H1 (cell line): ENCODE results near the gene SLC22A25. TPM values are rescaled to one million over a fixed set of nuclear protein-coding genes. Genes with fewer than 3 reads are reported as not detected.

Source experiments
- CTCF ChIA-PET: fragments of 300-600 bp; sonication (Branson Sonifier 250); formaldehyde crosslinking; loops from one replicate; lab custom pipeline; 2021; ENCODE audit not compliant: partially characterized antibody; lab: Charles Lee
- POLR2A ChIA-PET: fragments of 300-600 bp; sonication (Branson Sonifier 250); formaldehyde crosslinking; loops from one replicate; lab custom pipeline; 2021; ENCODE audit warnings: inconsistent platforms; ENCODE audit not compliant: partially characterized antibody; lab: Charles Lee
- DNase-seq, 2 experiments: peaks; one replicate each; pipeline versions ENCODE4 v3.0.0 to v3.0.0-alpha.2; 2010 to 2022; ENCODE audit warnings: low spot score in 2 of 2, low read depth in 1 of 2, mixed read lengths in 1 of 2
- FAIRE-seq: peaks from 2 replicates; lab custom pipeline; 2011; peaks lifted over from hg19 to GRCh38; lab: Jason Lieb, UNC
- H2AFZ ChIP-seq: 2 replicates; pipeline ENCODE4 v1.8.1; 2012; ENCODE audit warnings: low read length, inconsistent platforms
- H2AK5ac ChIP-seq: 2 replicates; pipeline ENCODE4 v1.6.1; 2013; ENCODE audit warnings: low read depth, low read length
- H2BK120ac ChIP-seq: replicated peaks from 2 replicates; pipeline ENCODE3; 2013; ENCODE audit warnings: low read depth, low read length, inconsistent platforms
- H2BK12ac ChIP-seq: 2 replicates; pipeline ENCODE4 v1.6.1; 2013; ENCODE audit warnings: low read depth, low read length
- H2BK15ac ChIP-seq: 2 replicates; pipeline ENCODE4 v1.6.1; 2013; ENCODE audit warnings: low read length
- H2BK20ac ChIP-seq: 2 replicates; pipeline ENCODE4 v1.6.1; 2013; ENCODE audit warnings: low read length
- H2BK5ac ChIP-seq: 2 replicates; pipeline ENCODE4 v1.6.1; 2013; ENCODE audit warnings: low read depth, low read length
- H3K14ac ChIP-seq: 2 replicates; pipeline ENCODE4 v1.6.1; 2013; ENCODE audit warnings: inconsistent platforms; ENCODE audit not compliant: insufficient read length
- H3K18ac ChIP-seq: 2 replicates; pipeline ENCODE4 v1.6.1; 2013; ENCODE audit warnings: low read length; ENCODE audit errors: extremely low read depth
- H3K23ac ChIP-seq: 2 replicates; pipeline ENCODE4 v1.6.1; 2013; ENCODE audit warnings: inconsistent platforms; ENCODE audit not compliant: insufficient read length
- H3K23me2 ChIP-seq: 2 replicates; pipeline ENCODE4 v1.6.1; 2013; ENCODE audit warnings: low read depth, low read length
- H3K27ac ChIP-seq: 2 replicates; pipeline ENCODE4 v1.6.1; 2011; ENCODE audit warnings: low read depth, low read length, inconsistent platforms
- H3K27me3 ChIP-seq, 4 experiments: replicated peaks in 1 of 4; 1 replicate in 1 of 4; 2 replicates in 3 of 4; pipeline versions ENCODE4 v1.6.1 to v1.8.1; 2011 to 2013; ENCODE audit warnings: low read length in 3 of 4, mild to moderate bottlenecking in 3 of 4, inconsistent platforms in 2 of 4, mixed read lengths in 2 of 4, moderate library complexity in 1 of 4; ENCODE audit not compliant: control insufficient read depth in 3 of 4, insufficient read depth in 3 of 4; ENCODE audit errors: extremely low read depth in 1 of 4
- H3K36me3 ChIP-seq, 4 experiments: 2 replicates each; pipeline versions ENCODE4 v1.6.1 to v1.8.1; 2011 to 2013; ENCODE audit warnings: mild to moderate bottlenecking in 4 of 4, low read length in 3 of 4, moderate library complexity in 2 of 4, control low read depth in 1 of 4, inconsistent platforms in 1 of 4; ENCODE audit not compliant: insufficient read depth in 4 of 4, control insufficient read depth in 2 of 4
- H3K4ac ChIP-seq: replicated peaks from 2 replicates; pipeline ENCODE3; 2013; ENCODE audit warnings: low read length, low read depth, mixed read lengths, inconsistent platforms; ENCODE audit not compliant: insufficient read length
- H3K4me1 ChIP-seq, 4 experiments: replicated peaks in 1 of 4; 1 replicate in 1 of 4; 2 replicates in 3 of 4; pipeline versions ENCODE4 v1.6.1 to v1.8.1; 2011 to 2013; ENCODE audit warnings: low read length in 3 of 4, inconsistent platforms in 2 of 4, mixed read lengths in 1 of 4; ENCODE audit not compliant: insufficient read depth in 4 of 4, control insufficient read depth in 3 of 4
- H3K4me2 ChIP-seq, 2 experiments: 2 replicates each; pipeline versions ENCODE4 v1.6.1 to v1.8.1; 2011 to 2013; ENCODE audit warnings: low read depth in 2 of 2, low read length in 2 of 2, control low read depth in 1 of 2, inconsistent platforms in 1 of 2, mild to moderate bottlenecking in 1 of 2; ENCODE audit not compliant: insufficient read depth in 1 of 2
- H3K4me3 ChIP-seq, 4 experiments: fragments of 200-600, 300-600 bp in 1 of 4; sonication (generic), shearing (Covaris generic), sonication (Bioruptor Twin) in 1 of 4; 2 replicates each; pipeline versions ENCODE4 v1.5.1 to v1.8.1; 2011 to 2016; ENCODE audit warnings: low read length in 4 of 4, low read depth in 3 of 4, control low read depth in 2 of 4, inconsistent platforms in 2 of 4, mild to moderate bottlenecking in 2 of 4, mixed read lengths in 1 of 4, moderate library complexity in 1 of 4; ENCODE audit not compliant: insufficient read depth in 2 of 4; ENCODE audit errors: extremely low read depth in 1 of 4
- H3K56ac ChIP-seq: replicated peaks from 2 replicates; pipeline ENCODE3; 2013; ENCODE audit warnings: low read depth, mild to moderate bottlenecking, mixed read lengths, low read length, inconsistent platforms; ENCODE audit not compliant: insufficient read length
- H3K79me1 ChIP-seq: 2 replicates; pipeline ENCODE4 v1.6.1; 2013; ENCODE audit warnings: low read depth, low read length, control low read depth
- H3K79me2 ChIP-seq, 2 experiments: 2 replicates each; pipeline versions ENCODE4 v1.6.1 to v1.8.1; 2012 to 2013; ENCODE audit warnings: low read length in 2 of 2, mild to moderate bottlenecking in 2 of 2, inconsistent platforms in 1 of 2; ENCODE audit not compliant: insufficient read depth in 2 of 2, control insufficient read depth in 1 of 2
- H3K9ac ChIP-seq, 4 experiments: replicated peaks in 1 of 4; 1 replicate in 1 of 4; 2 replicates in 3 of 4; pipeline versions ENCODE4 v1.6.1 to v1.8.1; 2011 to 2013; ENCODE audit warnings: low read depth in 3 of 4, low read length in 3 of 4, control low read depth in 2 of 4, mild to moderate bottlenecking in 2 of 4, moderate library complexity in 2 of 4, inconsistent platforms in 1 of 4; ENCODE audit errors: extremely low read depth in 1 of 4
- H3K9me3 ChIP-seq, 2 experiments: 2 replicates each; pipeline versions ENCODE4 v1.6.1 to v1.8.1; 2012 to 2013; ENCODE audit warnings: mild to moderate bottlenecking in 2 of 2, moderate library complexity in 2 of 2, control low read depth in 1 of 2, inconsistent platforms in 1 of 2, low read depth in 1 of 2, low read length in 1 of 2, mixed read lengths in 1 of 2; ENCODE audit not compliant: insufficient read depth in 2 of 2
- H4K20me1 ChIP-seq, 2 experiments: replicated peaks in 1 of 2; 2 replicates each; pipeline versions ENCODE3 to v1.8.1; 2011 to 2013; ENCODE audit warnings: inconsistent platforms in 2 of 2, low read length in 2 of 2, mild to moderate bottlenecking in 1 of 2; ENCODE audit not compliant: insufficient read depth in 2 of 2, control insufficient read depth in 1 of 2
- H4K5ac ChIP-seq: 2 replicates; pipeline ENCODE4 v1.6.1; 2013; ENCODE audit warnings: low read length, low read depth, mixed read lengths, inconsistent platforms; ENCODE audit not compliant: insufficient read length
- H4K8ac ChIP-seq: 2 replicates; pipeline ENCODE4 v1.8.0; 2013; ENCODE audit warnings: mild to moderate bottlenecking, moderate library complexity, low read length, inconsistent platforms; ENCODE audit not compliant: insufficient read depth; ENCODE audit errors: extremely low read depth
- H4K91ac ChIP-seq: replicated peaks from 2 replicates; pipeline ENCODE3; 2013; ENCODE audit warnings: low read length, mixed read lengths, inconsistent platforms; ENCODE audit not compliant: insufficient read length
- ASH2L ChIP-seq: fragments of 200-600, 300-600 bp; sonication (generic); IDR thresholded peaks from one replicate; pipeline ENCODE4 v1.7.1; 2017; ENCODE audit warnings: low read length
- CBX5 ChIP-seq: fragments of 300-800, 300-1000 bp; sonication (generic); IDR thresholded peaks from 2 replicates; pipeline ENCODE4 v1.7.1; 2016; ENCODE audit warnings: antibody characterized with exemption, low read length, low read depth
- CEBPB ChIP-seq: IDR thresholded peaks from 2 replicates; pipeline ENCODE4 v1.6.1; 2012; ENCODE audit warnings: low read depth, low read length
- CREB1 ChIP-seq: IDR thresholded peaks from 2 replicates; pipeline ENCODE4 v1.6.1; 2012; ENCODE audit warnings: inconsistent platforms
- KDM5A ChIP-seq: fragments of 200-600 bp; IDR thresholded peaks from 2 replicates; pipeline ENCODE4 v1.7.1; 2012; ENCODE audit warnings: mild to moderate bottlenecking, low read length, inconsistent platforms, mixed read lengths
- NANOG ChIP-seq: IDR thresholded peaks from 2 replicates; pipeline ENCODE4 v1.6.1; 2011; ENCODE audit warnings: low read length, low read depth, mild to moderate bottlenecking, inconsistent platforms; ENCODE audit not compliant: insufficient read depth, poor library complexity, severe bottlenecking
- POLR2AphosphoS5 ChIP-seq: IDR thresholded peaks from 2 replicates; pipeline ENCODE4 v1.6.1; 2011; ENCODE audit warnings: low read depth, low read length
- RXRA ChIP-seq: IDR thresholded peaks from 2 replicates; pipeline ENCODE4 v1.6.1; 2011; ENCODE audit warnings: low read depth, mild to moderate bottlenecking, low read length, moderate library complexity; ENCODE audit not compliant: insufficient read depth
- SRF ChIP-seq: IDR thresholded peaks from 2 replicates; pipeline ENCODE4 v1.6.1; 2011; ENCODE audit warnings: mild to moderate bottlenecking, low read depth, low read length, moderate library complexity
- TAF7 ChIP-seq: optimal IDR thresholded peaks from 2 replicates; pipeline ENCODE3; 2011; ENCODE audit warnings: low read depth, mild to moderate bottlenecking, inconsistent platforms, low read length, moderate library complexity, borderline replicate concordance
- TBP ChIP-seq: IDR thresholded peaks from 2 replicates; pipeline ENCODE4 v1.6.1; 2011; ENCODE audit warnings: low read depth, low read length, improper control_type of control experiment
- TCF12 ChIP-seq: IDR thresholded peaks from 2 replicates; pipeline ENCODE4 v1.6.1; 2011; ENCODE audit warnings: low read depth, mild to moderate bottlenecking, low read length
- WGBS, 2 experiments: shearing (Covaris generic) in 1 of 2; methylation state at CpG; one replicate each; pipeline versions ENCODE4 v1.1.6 to v1.1.7; 2013 to 2015; ENCODE audit warnings: low lambda C conversion rate in 2 of 2, mixed read lengths in 2 of 2, inconsistent platforms in 1 of 2, low coverage in 1 of 2, missing lambda C conversion rate in 1 of 2; ENCODE audit not compliant: insufficient replicate concordance in 2 of 2, insufficient coverage in 1 of 2, insufficient read length in 1 of 2; ENCODE audit errors: extremely low coverage in 1 of 2, missing lambda C conversion rate in 1 of 2; 5-methylcytosine and 5-hydroxymethylcytosine counted together
- polyA plus RNA-seq, 7 experiments: library from polyadenylated mRNA; depleted of rRNA in 3 of 7; stranded (reverse) in 5 of 7; unstranded in 2 of 7; fragments of >200 nt in 5 of 7; fragments of 200-250 nt in 2 of 7; gene quantifications; 1 replicate in 5 of 7; 2 replicates in 1 of 7; 4 replicates in 1 of 7; pipeline versions ENCODE4 v1.2.1 to v1.2.3, GENCODE V29; 2011 to 2013; ENCODE audit warnings: missing spikeins in 2 of 7, mixed read lengths in 2 of 7
- total RNA-seq: library from RNA; stranded (reverse); fragmentation: NEBNext Ultra II Directional; extraction: Animal tissue kit (Norgen Biotek cat#: 25700); gene quantifications from 2 replicates; pipeline ENCODE4 v1.2.1, GENCODE V29; 2021
- TF ChIP-seq, protein P1 (sequence below): IDR thresholded peaks from 2 replicates; pipeline ENCODE4 v1.6.1; 2012; ENCODE audit warnings: inconsistent platforms
- TF ChIP-seq, protein P2 (sequence below): IDR thresholded peaks from 2 replicates; pipeline ENCODE4 v1.6.1; 2011; ENCODE audit warnings: low read length, improper control_type of control experiment

Gene SLC22A25
- total and polyA plus RNA-seq, 2 of the 8 experiments (the other 6 are each of a cell fraction or from before 2014, with no cell fraction given): not detected

DNA sequence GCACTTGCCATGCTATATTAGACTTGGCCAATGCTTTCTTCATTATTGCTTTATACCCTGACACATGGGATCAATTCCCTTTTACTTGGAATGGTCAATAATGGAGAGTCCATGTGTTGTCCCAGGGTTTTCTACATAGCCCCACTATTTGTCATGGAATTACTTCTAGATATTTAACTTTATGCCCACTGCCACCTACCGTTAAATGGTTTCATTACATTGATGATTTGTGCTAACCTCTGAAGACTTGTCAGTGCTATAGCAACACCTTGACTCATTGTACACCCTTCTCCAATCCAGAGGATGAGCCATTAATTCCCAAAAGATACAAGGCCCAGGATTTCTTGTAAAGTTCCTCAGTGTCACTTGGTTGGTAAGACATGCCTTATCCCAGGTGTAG is 31.4 kb upstream of the SLC22A25 start:
- Histone ChIP-seq H3K56ac (no peak overlapping the region), H4K5ac (no peak overlapping the region), H3K36me3 (no peaks in the 10 kb centered on the region), H2BK120ac (no peak overlapping the region), H2BK15ac (no peak overlapping the region), H2BK12ac (no peak overlapping the region), H3K14ac (no peak overlapping the region), H3K27me3 (0 out of 7 replicates have a peak, but pooled peaks cover 0 to 3% (median 0%) of the 10 kb centered on the region in 4 experiments), H3K4ac (no peak overlapping the region), H4K8ac (no peak overlapping the region), H2AFZ (no peak overlapping the region), H3K27ac (no peak overlapping the region), H3K9ac (no peak overlapping the region), H2AK5ac (no peak overlapping the region), H3K4me3 (no peak overlapping the region), H2BK20ac (no peak overlapping the region), H3K23me2 (no peaks in the 10 kb centered on the region), H3K23ac (no peak overlapping the region), H3K79me1 (no peaks in the 10 kb centered on the region), H4K20me1 (no peaks in the 10 kb centered on the region), H3K18ac (no peak overlapping the region), H3K9me3 (no peaks in the 10 kb centered on the region), H3K4me2 (no peak overlapping the region), H2BK5ac (no peak overlapping the region), H4K91ac (no peak overlapping the region), H3K79me2 (no peaks in the 10 kb centered on the region), H3K4me1 (no peaks in the 10 kb centered on the region)
- FAIRE-seq (no peak), DNase-seq (no peak)
- 65% methylated on average over 1 of the region's 1 CpG; no CpG with 5 or more reads in 1 of the 2 experiments for WGBS, 2 experiments
- ChIA-PET CTCF (interaction anchor here (0.6 to 1.9 kb wide), 7 partner anchors 13 to 369 kb away, joined by 3 to 6 read pairs (median 3); no protein-coding TSS in a partner anchor), POLR2A (interaction anchor here (0.8 kb wide), 1 partner anchor 16 kb away, joined by 3 read pairs; no protein-coding TSS in a partner anchor)
- TF ChIP-seq POLR2AphosphoS5: no peak
- no peak for TF ChIP-seq CBX5
- TF ChIP-seq, protein P1, sequence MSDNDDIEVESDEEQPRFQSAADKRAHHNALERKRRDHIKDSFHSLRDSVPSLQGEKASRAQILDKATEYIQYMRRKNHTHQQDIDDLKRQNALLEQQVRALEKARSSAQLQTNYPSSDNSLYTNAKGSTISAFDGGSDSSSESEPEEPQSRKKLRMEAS: no peak
- no peak for TF ChIP-seq SRF
- TF ChIP-seq TBP: no peak
- no peak for TF ChIP-seq TCF12
- TF ChIP-seq CEBPB: no peak
- no peak for TF ChIP-seq RXRA
- TF ChIP-seq TAF7: no peak
- no peak for TF ChIP-seq CREB1
- TF ChIP-seq ASH2L: no peak
- TF ChIP-seq KDM5A: no peak
- TF ChIP-seq, protein P2, sequence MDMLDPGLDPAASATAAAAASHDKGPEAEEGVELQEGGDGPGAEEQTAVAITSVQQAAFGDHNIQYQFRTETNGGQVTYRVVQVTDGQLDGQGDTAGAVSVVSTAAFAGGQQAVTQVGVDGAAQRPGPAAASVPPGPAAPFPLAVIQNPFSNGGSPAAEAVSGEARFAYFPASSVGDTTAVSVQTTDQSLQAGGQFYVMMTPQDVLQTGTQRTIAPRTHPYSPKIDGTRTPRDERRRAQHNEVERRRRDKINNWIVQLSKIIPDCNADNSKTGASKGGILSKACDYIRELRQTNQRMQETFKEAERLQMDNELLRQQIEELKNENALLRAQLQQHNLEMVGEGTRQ: no peak
- TF ChIP-seq NANOG: no peak
